Testis (tissue), 2 donors: ENCODE measurements around the gene BHMT.

Experiments used
- POLR2A ChIP-seq: fragments of 450-650 bp; IDR thresholded peaks from one replicate; pipeline ENCODE4 v1.6.1; 2017; ENCODE audit warnings: antibody characterized with exemption, mild to moderate bottlenecking, moderate library complexity
- TF ChIP-seq, protein P1 (sequence below), 3 experiments: fragments of 450-650 bp in 2 of 3; fragments of 200-600 bp in 1 of 3; sonication (generic) in 1 of 3; IDR thresholded peaks; one replicate each; pipeline ENCODE4 v1.5.1; 2016 to 2019; ENCODE audit warnings: antibody characterized with exemption in 3 of 3, mild to moderate bottlenecking in 2 of 3, moderate library complexity in 1 of 3

GRCh38 chr5:79076819-79077218, 34.8 kb upstream of the BHMT start:
- TF ChIP-seq, protein P1, sequence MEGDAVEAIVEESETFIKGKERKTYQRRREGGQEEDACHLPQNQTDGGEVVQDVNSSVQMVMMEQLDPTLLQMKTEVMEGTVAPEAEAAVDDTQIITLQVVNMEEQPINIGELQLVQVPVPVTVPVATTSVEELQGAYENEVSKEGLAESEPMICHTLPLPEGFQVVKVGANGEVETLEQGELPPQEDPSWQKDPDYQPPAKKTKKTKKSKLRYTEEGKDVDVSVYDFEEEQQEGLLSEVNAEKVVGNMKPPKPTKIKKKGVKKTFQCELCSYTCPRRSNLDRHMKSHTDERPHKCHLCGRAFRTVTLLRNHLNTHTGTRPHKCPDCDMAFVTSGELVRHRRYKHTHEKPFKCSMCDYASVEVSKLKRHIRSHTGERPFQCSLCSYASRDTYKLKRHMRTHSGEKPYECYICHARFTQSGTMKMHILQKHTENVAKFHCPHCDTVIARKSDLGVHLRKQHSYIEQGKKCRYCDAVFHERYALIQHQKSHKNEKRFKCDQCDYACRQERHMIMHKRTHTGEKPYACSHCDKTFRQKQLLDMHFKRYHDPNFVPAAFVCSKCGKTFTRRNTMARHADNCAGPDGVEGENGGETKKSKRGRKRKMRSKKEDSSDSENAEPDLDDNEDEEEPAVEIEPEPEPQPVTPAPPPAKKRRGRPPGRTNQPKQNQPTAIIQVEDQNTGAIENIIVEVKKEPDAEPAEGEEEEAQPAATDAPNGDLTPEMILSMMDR (IDR thresholded peaks at IDR 0.05), result no peak
- no peak for TF ChIP-seq POLR2A
